Activated CD4-positive, alpha-beta T cell treated with anti-CD3 and anti-CD28 coated beads for 36 hours (primary cell): ENCODE results near the gene DDX10. TPM values are rescaled to one million over a fixed set of nuclear protein-coding genes. Genes with fewer than 3 reads are reported as not detected.
A peak's percentile ranks its signal among the peaks of the same experiment; 100 is the strongest.

Source experiments
- ATAC-seq: fragments of 200-7000 bp; cut with Tn5 transposase; one replicate; pipeline ENCODE4 v1.10.0; 2021; ENCODE audit warnings: mild to moderate bottlenecking, moderate library complexity
- CTCF ChIA-PET: fragments of 350-600 bp; sonication (Branson Sonifier 250); formaldehyde crosslinking; loops from one replicate; lab custom pipeline; 2021; ENCODE audit warnings: antibody characterized with exemption; lab: Charles Lee
- POLR2A ChIA-PET: fragments of 350-600 bp; sonication (Branson Sonifier 250); formaldehyde crosslinking; loops from one replicate; lab custom pipeline; 2021; ENCODE audit warnings: antibody characterized with exemption, inconsistent platforms; lab: Charles Lee
- DNase-seq: peaks from one replicate; pipeline ENCODE4 v3.0.0-alpha.2; 2020
- H3K27ac Mint-ChIP-seq: one replicate; pipeline ENCODE4 v1.8.0; 2021; ENCODE audit warnings: mixed read lengths
- H3K27me3 Mint-ChIP-seq: one replicate; pipeline ENCODE4 v1.8.0; 2021; ENCODE audit warnings: mixed read lengths
- H3K36me3 Mint-ChIP-seq: one replicate; pipeline ENCODE4 v1.8.0; 2021; ENCODE audit warnings: low read depth, mixed read lengths
- H3K4me1 Mint-ChIP-seq: one replicate; pipeline ENCODE4 v1.8.0; 2021; ENCODE audit warnings: mixed read lengths
- H3K4me3 Mint-ChIP-seq: one replicate; pipeline ENCODE4 v1.8.0; 2021; ENCODE audit warnings: mild to moderate bottlenecking, moderate library complexity, mixed read lengths
- H3K9me3 Mint-ChIP-seq: one replicate; pipeline ENCODE4 v1.8.0; 2021; ENCODE audit warnings: low read depth, mixed read lengths
- intact Hi-C, 2 experiments: fragments of 100-400 bp; cut with DNase I in 1 of 2; cut with micrococcal nuclease in 1 of 2; formaldehyde crosslinking; loops; one replicate each; pipeline versions ENCODE4 v1.14.2 to v1.15.1; 2022 to 2024; cut with DNase I, micrococcal nuclease
- total RNA-seq, 2 experiments: library from RNA; stranded (reverse); gene quantifications; one replicate each; pipeline ENCODE4 v1.2.3, GENCODE V29; 2021

Gene DDX10
- total RNA-seq, 2 experiments from 2014 or later, result 45.8 to 50.9 TPM

DNA sequence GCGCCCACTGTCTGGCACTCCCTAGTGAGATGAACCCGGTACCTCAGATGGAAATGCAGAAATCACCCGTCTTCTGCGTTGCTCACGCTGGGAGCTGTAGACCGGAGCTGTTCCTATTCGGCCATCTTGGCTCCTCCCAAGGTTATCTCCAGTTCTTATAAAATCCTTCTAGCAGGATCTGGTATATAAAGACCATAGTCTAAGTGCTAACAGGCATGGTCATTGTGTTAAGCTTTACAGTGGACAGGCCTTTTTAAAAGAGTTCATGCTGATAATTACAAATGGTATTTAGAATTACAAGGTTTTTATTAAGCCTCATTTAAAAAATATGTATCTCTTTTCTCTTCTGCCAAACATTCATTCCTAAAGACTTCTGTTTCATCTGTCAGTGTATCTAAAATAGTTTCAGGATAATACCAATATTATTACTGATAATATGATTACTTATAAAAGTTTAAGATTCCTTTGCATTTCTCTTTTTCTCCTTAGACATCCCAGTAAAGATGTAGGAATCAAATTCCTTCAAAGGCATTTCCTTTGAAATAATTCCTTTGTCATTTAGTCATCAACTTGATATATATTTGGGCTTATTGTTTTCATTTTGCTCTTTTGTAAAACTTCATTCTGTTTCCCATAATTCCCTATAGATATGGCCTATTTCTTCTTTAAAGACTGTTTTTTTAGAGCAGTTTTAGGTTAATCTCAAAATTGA, 20.7 kb downstream of the DDX10 start:
- ChIA-PET CTCF (no interaction called here), POLR2A (no interaction called here)
- no peaks in the 10 kb centered on the region for H3K9me3 Mint-ChIP-seq
- H3K27me3 Mint-ChIP-seq, result no peaks in the 10 kb centered on the region
- H3K36me3 Mint-ChIP-seq, result peaks cover 52% of the 10 kb centered on the region
- ATAC-seq (no peak), DNase-seq (no peak)
- H3K27ac Mint-ChIP-seq, result no peak overlapping the region
- intact Hi-C loops, result no loop called here
- peaks cover 10% of the 10 kb centered on the region for H3K4me1 Mint-ChIP-seq
- H3K4me3 Mint-ChIP-seq, result no peak overlapping the region

DNA sequence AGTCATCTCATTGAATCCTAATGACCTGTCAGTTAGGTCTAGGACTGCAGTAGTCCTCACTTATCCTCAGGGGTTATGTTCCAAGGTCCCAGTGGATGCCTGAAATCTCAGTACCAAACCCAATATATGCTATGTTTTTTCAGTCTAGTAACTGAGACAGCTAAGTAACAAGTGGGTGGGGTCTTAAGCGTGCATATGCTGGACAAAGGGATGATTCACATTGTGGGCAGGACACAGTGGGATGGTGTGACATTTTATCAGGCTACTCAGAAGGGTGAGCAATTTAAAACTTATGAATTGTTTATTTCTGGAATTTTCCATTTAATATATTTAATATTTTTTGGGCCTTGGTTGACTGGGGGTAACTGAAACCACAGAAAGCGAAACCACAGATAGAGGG, 29.0 kb downstream of the DDX10 start:
- no peaks in the 10 kb centered on the region for H3K4me1 Mint-ChIP-seq
- DNase-seq (no peak), ATAC-seq (peak; percentile 39)
- no peak overlapping the region for H3K27ac Mint-ChIP-seq
- intact Hi-C loops, result no loop called here
- no peak overlapping the region for H3K4me3 Mint-ChIP-seq
- no peaks in the 10 kb centered on the region for H3K9me3 Mint-ChIP-seq
- no peaks in the 10 kb centered on the region for H3K27me3 Mint-ChIP-seq
- CTCF ChIA-PET, result no interaction called here
- H3K36me3 Mint-ChIP-seq, result peaks cover 37% of the 10 kb centered on the region
- POLR2A ChIA-PET, result no interaction called here

GRCh38 chr11:108694846-108695245, 30.0 kb downstream of the DDX10 start:
- intact Hi-C loops, result loop anchor here (5.0 kb wide), 2 partner anchors 1002 to 1242 kb away; no protein-coding TSS in a partner anchor
- H3K27me3 Mint-ChIP-seq, result no peaks in the 10 kb centered on the region
- H3K9me3 Mint-ChIP-seq, result no peaks in the 10 kb centered on the region
- CTCF ChIA-PET, result interaction anchor here (0.6 kb wide), 1 partner anchor 1591 kb away, joined by 3 read pairs; no protein-coding TSS in a partner anchor
- no peak for DNase-seq
- no peak overlapping the region for H3K27ac Mint-ChIP-seq
- H3K4me1 Mint-ChIP-seq, result no peaks in the 10 kb centered on the region
- peaks cover 37% of the 10 kb centered on the region for H3K36me3 Mint-ChIP-seq
- no peak for ATAC-seq
- POLR2A ChIA-PET, result no interaction called here
- H3K4me3 Mint-ChIP-seq, result no peak overlapping the region

GRCh38 chr11:108697872-108698473, 33.1 kb downstream of the DDX10 start:
- Mint-ChIP-seq H3K4me3 (no peak overlapping the region), H3K9me3 (no peaks in the 10 kb centered on the region), H3K36me3 (peaks cover 44% of the 10 kb centered on the region), H3K27me3 (no peaks in the 10 kb centered on the region), H3K27ac (no peak overlapping the region), H3K4me1 (no peaks in the 10 kb centered on the region)
- ChIA-PET POLR2A (interaction anchor here (0.7 kb wide), 1 partner anchor 543 kb away, joined by 3 read pairs; no protein-coding TSS in a partner anchor), CTCF (interaction anchor here (0.7 to 1.6 kb wide), 14 partner anchors 8 to 1241 kb away, joined by 3 to 10 read pairs (median 3); no protein-coding TSS in a partner anchor)
- DNase-seq (peak; percentile 66), ATAC-seq (peak; percentile 73)
- intact Hi-C loops, result loop anchor here (1.0 to 5.0 kb wide), 5 partner anchors 36 to 1239 kb away; no protein-coding TSS in a partner anchor

DNA sequence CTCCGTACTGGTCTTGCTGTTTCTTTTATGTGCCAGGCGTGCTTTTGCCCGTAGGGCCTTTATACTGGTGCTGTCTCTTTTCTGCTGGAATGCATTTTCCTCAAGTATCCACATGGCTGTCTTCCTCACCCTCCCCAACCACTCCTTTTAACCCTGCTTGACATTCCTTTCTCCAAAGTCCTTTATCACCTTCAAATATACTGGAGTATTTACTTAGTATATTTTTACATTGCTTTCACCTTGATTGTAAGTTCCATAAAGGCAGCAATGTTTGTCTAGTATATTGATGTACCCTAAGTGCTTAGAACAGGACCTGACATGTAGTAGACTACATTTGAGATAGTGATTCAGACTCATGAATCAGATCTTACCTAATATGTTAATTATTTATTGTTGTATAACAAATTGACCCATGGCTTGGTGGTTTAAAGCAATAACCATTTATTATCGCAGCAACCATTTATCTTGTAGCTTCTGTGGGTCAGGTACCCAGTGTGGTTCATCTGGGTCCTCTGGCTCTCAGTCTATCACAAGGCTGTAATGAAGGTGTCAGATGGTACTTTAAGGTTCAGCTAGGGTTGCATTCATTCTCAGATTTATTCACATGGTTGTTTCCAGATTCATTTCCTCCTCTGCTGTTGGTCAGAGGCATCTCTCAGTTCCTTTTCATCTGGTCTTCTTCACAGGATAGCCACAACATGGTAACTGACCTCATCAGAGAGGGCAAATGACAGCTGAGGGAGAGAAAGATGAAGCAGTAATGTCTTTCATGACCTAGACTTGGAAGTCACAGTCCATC, 34.2 kb downstream of the DDX10 start:
- Mint-ChIP-seq H3K4me3 (no peak overlapping the region), H3K36me3 (peaks cover 41% of the 10 kb centered on the region), H3K9me3 (no peaks in the 10 kb centered on the region), H3K27ac (no peak overlapping the region), H3K27me3 (no peaks in the 10 kb centered on the region), H3K4me1 (no peaks in the 10 kb centered on the region)
- DNase-seq, result no peak
- POLR2A ChIA-PET, result no interaction called here
- intact Hi-C loops, result loop anchor here (1.0 to 5.0 kb wide), 5 partner anchors 35 to 1238 kb away; no protein-coding TSS in a partner anchor
- no peak for ATAC-seq
- CTCF ChIA-PET, result interaction anchor here (0.6 to 1.6 kb wide), 5 partner anchors 7 to 1240 kb away, joined by 3 to 7 read pairs (median 5); no protein-coding TSS in a partner anchor

DNA sequence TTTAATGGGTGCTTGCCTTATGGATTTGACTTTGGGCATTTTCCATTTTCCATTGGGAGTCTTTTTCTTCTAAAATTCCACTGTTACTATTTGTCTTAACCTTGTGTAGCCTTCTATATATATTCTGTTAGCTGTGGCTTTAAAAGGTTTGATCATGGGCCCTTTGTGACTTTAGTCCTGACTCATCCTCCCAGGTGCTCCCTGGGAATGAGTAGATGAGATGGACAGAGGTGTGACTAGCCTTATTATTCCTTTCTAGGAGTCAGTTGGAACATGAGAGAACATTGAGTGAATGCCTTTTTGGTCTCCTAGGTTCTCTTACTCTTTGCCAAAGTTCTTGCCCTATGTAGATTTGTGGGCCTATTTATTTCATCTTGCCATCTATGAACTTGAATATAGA, 39.0 kb downstream of the DDX10 start:
- POLR2A ChIA-PET, result no interaction called here
- no peak for DNase-seq
- H3K36me3 Mint-ChIP-seq, result peaks cover 70% of the 10 kb centered on the region
- H3K9me3 Mint-ChIP-seq, result peaks cover 10% of the 10 kb centered on the region
- no peaks in the 10 kb centered on the region for H3K27me3 Mint-ChIP-seq
- intact Hi-C loops, result no loop called here
- H3K4me3 Mint-ChIP-seq, result no peak overlapping the region
- ATAC-seq, result no peak
- H3K27ac Mint-ChIP-seq, result no peak overlapping the region
- H3K4me1 Mint-ChIP-seq, result no peaks in the 10 kb centered on the region
- CTCF ChIA-PET, result no interaction called here

GRCh38 chr11:108705061-108705460, 40.2 kb downstream of the DDX10 start:
- ATAC-seq (no peak), DNase-seq (no peak)
- Mint-ChIP-seq H3K4me3 (no peak overlapping the region), H3K27ac (no peak overlapping the region), H3K36me3 (peaks cover 72% of the 10 kb centered on the region), H3K9me3 (peaks cover 16% of the 10 kb centered on the region), H3K4me1 (peaks cover 3% of the 10 kb centered on the region), H3K27me3 (no peaks in the 10 kb centered on the region)
- CTCF ChIA-PET, result interaction anchor here (0.7 kb wide), 1 partner anchor 69 kb away, joined by 4 read pairs; no protein-coding TSS in a partner anchor
- intact Hi-C loops, result no loop called here
- POLR2A ChIA-PET, result no interaction called here

DNA sequence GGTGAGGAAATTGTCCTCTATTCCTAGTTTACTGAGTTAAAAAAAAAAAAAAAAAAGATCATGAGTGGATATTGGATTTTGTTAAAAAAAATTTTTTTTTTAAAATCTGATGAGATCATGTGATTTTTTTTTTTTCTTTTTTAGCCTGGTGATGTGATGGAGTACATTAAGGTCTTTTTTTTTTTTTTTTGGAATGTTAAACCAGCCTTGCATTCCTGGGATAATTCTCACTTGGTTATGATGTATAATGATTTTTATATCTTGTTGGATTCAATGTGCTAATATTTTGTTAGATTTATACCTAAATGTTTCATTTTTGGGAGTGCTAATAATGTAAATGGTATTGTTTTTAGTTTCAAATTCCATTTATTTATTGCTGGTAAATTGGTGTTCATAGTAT, 43.3 kb downstream of the DDX10 start:
- ATAC-seq, result no peak
- H3K9me3 Mint-ChIP-seq, result peaks cover 16% of the 10 kb centered on the region
- ChIA-PET POLR2A (no interaction called here), CTCF (interaction anchor here (0.6 to 1.1 kb wide), 2 partner anchors 11 to 153 kb away, joined by 3 read pairs; no protein-coding TSS in a partner anchor)
- peaks cover 9% of the 10 kb centered on the region for H3K4me1 Mint-ChIP-seq
- peaks cover 83% of the 10 kb centered on the region for H3K36me3 Mint-ChIP-seq
- H3K27me3 Mint-ChIP-seq, result no peaks in the 10 kb centered on the region
- intact Hi-C loops, result no loop called here
- no peak for DNase-seq
- H3K27ac Mint-ChIP-seq, result no peak overlapping the region
- no peak overlapping the region for H3K4me3 Mint-ChIP-seq

- POLR2A ChIA-PET, result no interaction called here
Observed at GRCh38 chr11:108709741-108710140, 44.9 kb downstream of the DDX10 start.

DNA sequence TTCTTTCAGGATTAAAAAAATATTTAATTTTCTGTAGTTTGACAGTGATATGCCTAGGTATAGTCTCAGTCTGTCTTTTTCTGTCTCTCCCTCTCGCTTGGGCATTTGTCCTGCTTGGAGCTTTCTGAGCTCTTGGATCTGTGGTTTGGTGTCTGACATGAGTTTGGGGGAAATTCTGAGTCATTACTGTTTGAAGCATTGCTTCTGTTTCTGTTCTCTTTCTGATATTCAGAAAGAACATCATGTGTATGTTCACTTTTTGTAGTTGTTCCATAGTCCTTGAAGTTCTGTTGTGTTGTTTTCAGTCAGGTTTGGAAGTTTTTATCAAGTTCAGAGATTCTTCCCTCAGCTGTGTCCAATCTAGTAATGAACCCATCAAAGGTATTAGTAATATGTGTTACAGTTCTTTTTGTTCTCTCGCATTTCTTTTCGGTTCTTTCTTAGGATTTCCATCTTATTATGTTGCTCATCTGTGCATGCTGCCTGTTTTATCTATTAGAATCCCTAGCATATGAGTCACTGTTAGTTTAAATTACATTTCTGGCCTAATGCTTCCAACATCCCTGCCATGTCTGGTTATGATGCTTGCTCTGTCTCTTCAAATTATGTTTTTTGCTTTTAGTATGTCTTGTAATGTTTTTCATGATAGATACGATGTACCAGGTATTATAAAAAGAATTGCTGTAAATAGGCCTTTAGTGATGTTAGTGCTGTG, 48.4 kb downstream of the DDX10 start:
- Mint-ChIP-seq H3K27me3 (no peaks in the 10 kb centered on the region), H3K4me3 (no peak overlapping the region), H3K4me1 (peaks cover 20% of the 10 kb centered on the region), H3K9me3 (peaks cover 9% of the 10 kb centered on the region), H3K36me3 (peaks cover 69% of the 10 kb centered on the region), H3K27ac (peak overlapping the region; percentile 59)
- DNase-seq (no peak), ATAC-seq (peak; percentile 61)
- intact Hi-C loops, result no loop called here
- ChIA-PET POLR2A (no interaction called here), CTCF (interaction anchor here (1.0 kb wide), 1 partner anchor 142 kb away, joined by 3 read pairs; no protein-coding TSS in a partner anchor)

More at GRCh38 chr11:108709741-108710140, 44.9 kb downstream of the DDX10 start:
- peaks cover 20% of the 10 kb centered on the region for H3K4me1 Mint-ChIP-seq
- ATAC-seq (no peak), DNase-seq (no peak)
- H3K27me3 Mint-ChIP-seq, result no peaks in the 10 kb centered on the region
- H3K9me3 Mint-ChIP-seq, result peaks cover 16% of the 10 kb centered on the region
- CTCF ChIA-PET, result interaction anchor here (1.2 to 1.6 kb wide), 3 partner anchors 9 to 252 kb away, joined by 3 to 5 read pairs (median 4); no protein-coding TSS in a partner anchor
- intact Hi-C loops, result no loop called here
- no peak overlapping the region for H3K27ac Mint-ChIP-seq
- no peak overlapping the region for H3K4me3 Mint-ChIP-seq
- H3K36me3 Mint-ChIP-seq, result peaks cover 85% of the 10 kb centered on the region
